C1 segment of cervical spinal cord (tissue), 14 donors: ENCODE measurements around the gene SRRM2.

ENCODE experiments used
- DNase-seq, 14 donors: peaks; one replicate each; lab custom pipeline; 2025; lab: John Stamatoyannopoulos, UW

The SRRM2 gene

DNA sequence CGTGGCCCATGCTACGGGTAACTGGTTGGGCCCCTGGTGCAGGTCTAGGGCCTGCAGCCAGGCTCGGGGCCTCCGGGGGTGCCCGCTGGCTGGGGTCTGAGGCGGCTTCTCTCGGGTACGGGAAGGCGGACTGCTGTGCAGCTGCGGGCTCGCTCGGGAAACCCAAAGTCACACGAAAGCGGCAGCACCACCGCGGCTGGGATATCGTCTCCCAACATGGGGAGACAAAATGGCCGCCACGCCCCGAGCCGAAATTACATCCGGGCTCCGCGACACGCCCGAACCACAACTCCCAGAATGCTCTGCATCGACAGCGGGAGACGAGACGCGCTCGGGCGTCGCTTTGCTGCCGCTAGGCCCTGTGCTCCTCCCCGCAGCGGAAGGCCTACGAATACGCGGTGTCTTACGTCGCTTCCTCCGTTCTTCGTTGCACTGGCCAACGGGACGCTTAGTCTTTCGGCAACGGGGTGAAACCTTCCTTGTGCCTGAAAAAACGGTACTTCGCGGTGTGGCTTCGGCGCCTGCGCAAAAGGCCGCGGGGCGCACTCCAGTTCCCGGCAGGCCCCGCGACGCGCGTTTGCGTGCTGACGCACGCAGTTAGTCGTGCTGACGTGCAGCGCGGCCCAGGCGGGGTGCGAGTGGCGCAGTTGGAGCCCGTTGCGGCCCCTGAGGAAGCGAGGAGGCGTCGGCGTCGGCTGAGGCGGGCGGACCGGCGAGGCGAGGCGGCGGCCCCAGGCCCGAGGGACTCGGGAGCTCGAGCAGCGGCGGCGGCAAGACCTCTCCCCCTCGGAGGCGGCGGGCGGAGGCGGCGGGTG lies at the start of gene SRRM2:
Gene SRRM2 (plus strand): TSS at position 604 of the 815 bp plus-strand sequence. CDS start 3,727 bp downstream, outside the sequence.
- DNase-seq = peak; percentile 90 to 99 (median 98)

DNA sequence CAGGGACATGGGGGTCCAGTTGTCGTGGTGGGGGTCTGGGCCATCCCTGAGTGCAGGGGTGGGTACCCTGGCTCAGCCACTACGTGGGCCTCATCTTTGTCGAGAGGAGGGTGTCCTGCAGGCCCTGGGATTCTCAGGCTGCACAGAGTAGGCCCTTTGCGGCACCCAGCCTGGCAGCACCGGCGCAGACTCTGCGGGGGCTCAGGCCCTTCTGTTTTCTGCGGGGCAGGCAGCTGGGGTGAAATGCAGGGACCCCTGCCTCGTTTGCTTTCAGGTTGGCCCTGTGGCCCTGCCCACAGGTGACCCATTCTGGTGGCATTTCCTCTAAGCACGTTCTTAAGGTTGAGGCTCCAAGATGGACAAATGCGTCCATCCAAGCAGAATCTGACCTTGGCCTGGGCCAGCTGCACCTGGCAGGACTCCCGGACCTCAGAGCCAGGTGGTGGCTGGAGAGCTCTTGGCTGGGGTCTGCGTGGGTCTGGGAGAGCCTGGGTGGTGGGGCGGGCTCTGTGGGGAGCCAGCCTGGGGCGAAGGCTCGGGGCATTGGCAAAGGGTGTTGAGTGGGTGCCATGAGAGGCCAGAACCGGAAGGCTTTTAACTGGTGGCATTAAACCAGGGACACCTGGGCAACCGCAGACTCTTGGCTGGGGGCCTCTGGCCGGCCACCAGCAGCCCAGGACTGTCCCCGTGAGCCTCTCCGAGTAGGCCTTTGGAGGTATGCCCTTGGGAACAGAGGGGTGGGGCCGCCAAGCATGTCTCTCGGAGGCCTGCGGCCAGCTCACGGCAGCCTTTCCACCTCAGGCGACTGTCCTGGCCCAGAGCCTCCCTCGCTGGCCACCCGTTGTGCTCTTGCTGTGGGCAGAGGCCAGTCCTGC lies 49.3 kb upstream of the SRRM2 start:
- DNase-seq = peak in 9 of 14 donors; percentile 11 to 77 (median 55)

DNA sequence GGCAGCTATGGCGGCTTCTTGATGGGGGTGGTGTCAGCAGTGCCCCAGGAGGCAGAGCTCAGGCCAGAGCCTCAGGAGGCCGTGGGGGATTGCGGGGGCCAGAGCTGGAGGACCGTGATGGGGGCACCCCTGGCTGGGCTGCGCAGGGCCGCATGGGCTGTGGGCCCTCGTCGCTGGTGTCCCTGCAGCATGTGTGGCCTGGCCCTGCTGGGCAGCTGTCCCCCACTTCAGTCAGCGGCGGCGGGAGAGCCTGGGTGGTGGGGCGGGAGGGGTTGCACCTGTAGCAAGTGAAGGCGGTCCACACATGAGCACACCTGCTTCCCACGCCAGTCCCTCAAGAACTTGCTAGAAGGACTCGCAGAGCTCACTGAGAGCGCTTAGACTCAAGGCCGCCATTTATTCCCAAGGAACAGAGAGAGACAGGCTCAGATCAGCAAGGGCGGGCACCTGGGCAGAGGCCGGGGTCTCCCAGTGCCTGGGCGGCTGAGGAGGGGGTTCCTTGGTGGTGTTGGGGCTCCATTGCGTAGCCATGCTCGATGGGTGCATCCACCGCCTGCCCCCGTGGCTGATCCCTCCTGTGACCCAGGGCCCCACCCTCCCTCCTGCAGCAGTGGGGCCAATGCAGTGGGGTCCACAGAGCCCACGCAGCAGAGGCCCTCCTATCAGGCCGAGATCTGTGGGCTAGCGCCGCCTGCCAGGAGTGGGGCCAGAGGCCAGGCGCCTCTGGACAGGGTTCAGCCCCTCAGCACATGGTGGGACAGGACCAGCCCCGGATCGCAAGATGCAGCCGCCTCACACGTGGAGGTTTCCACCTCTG lies 48.1 kb upstream of the SRRM2 start:
- DNase-seq = no peak

DNA sequence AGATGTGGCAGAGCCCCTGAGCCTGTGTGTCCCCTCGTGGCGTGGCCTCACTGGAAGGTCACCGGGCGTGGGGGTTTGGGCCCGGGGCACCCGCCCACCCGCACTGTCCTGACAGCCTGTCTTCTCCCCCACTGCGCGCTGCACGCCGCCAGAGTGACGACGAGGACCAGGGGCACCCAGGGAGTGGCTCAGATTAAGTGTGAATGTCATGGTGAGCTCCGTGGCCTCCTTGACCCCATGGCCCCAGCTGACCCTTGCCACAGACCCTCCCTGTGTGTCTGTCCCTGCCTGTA lies 47.5 kb upstream of the SRRM2 start:
- no peak for DNase-seq

DNA sequence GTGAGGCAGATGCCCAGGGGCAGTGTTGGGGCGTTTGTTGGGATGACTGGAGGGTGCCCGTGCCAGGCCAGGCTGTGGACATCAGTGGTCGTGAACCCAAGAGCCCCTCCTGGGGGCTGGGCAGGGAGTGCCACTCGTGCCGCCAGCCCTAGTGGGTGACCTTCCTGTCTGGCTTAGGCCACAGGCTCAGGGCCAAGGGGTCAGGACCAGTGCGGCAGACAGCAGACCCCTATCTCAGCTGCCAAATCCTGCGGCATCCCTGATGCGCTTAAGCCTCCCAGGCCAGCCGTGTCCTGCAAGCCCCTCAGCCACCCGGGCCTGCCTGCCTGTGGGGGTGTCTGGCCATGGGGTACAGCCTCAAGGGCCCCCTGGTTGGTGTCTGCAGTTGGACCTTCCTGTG lies 47.1 kb upstream of the SRRM2 start:
- DNase-seq = no peak

DNA sequence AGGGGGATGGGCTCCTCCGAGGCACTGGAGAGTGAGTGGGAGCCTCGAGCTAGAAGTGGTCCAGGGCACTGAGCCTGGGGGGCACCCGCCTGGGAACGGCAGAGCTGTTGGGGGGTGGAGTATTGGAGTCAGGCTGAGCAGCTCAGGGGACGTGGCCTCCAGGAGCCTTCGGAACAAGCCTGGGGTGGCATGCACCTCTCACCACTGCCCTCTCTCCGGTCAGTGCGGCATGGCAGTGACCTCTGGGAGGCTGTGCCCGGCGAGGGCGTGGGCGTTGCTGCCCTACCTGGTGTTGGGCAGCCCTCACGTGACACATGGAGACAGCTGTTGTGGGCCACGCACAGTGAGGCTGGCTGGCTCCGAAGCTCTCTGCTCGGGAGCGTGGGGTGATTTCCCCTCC lies 46.4 kb upstream of the SRRM2 start:
- DNase-seq = no peak

DNA sequence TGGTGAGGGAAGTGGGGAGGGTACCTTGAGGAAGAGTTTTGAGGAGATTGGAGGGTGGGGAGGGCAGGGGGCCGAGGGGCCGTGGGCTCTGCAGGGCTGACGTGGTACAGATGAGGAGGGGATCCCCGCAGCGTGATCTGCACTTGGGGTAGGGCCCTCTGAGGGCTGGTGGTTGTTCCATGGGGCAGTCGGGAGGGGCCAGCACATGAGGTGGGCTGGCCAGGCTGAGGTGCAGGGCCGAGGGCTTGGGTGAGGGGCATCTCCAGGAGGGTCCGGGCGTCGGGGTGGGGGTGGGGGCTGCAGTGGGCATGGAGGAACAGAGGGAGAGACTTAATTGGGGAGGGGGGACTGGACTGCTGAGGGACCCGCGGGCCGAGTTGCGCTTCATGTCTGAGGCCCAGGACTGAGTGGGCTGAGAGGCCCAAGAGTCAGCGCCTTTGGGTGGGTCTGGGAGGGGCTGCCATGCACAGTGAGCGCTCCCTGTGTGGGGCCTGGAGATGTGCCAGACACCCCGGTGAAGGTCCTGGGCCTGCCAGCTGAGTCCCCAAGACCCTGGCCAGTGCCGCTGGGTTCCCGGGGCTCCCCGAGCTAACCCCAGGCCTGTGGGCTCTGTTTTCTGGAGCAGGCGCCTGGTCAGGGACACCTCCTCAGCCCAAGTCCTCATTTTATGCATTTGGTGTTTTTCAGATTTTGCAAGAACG lies 45.7 kb upstream of the SRRM2 start:
- no peak for DNase-seq

DNA sequence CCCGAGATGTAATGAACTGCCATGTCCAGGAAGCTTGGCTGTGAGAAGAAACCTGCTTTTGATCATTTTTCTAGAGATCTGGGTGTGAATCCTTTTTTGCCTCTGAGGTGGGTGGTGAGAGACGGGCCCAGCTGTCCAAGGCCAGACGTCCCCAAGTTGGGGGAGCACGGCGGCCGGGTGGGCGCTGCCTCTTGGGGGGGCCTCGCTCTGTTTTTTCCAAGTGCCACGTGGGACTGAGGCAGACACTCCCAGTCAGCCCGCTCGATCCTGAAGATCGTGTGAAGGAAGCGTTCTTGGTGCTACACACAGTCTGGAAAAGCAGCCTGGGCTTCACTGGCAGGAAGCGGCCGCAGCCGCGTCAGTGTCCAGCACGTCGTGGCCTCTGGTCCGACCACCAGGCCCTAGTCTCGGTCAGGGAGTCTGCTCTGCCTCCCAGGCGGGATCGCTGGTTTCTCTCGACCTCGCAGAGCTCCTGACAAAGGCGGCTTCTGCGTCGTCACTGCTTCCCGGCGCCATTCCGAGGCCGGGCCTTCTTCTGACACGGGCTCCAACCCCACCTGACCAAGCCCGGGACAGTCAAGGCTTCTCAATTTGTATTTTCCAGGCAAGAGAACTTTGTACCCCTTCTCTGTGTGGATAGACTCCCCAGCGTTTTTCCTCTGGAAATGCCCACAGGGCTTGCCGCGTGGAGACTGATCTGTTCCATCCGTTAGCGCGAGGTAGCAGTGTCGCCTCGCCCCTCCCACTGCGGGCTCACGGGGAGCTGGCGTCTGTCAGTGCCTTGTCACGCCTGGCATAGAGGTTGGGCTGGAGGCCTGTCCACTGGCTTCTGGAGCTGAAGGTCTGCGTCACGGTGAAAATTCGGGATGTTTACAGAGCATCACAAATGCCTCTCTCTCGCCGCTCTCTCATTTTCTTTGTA lies 44.8 kb upstream of the SRRM2 start:
- peak in 1 of 14 donors; percentile 80 for DNase-seq

DNA sequence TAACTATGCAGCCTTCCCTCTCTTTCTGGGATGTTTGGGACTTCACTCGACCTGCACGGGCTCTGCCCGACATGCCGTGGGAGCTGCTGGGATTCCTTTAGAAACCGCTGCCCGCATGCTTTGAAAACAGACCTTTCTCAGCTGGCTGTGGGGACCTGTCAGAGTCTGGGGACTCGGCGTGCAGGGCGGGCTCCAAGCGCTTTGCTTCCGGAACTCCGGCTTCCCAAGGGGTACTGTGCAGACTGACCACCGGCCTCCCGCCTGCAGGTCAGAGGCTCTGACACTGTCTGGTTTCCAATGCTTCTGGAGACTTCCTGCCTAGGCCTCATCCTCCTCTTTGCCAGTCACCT lies 44.2 kb upstream of the SRRM2 start:
- DNase-seq = no peak

DNA sequence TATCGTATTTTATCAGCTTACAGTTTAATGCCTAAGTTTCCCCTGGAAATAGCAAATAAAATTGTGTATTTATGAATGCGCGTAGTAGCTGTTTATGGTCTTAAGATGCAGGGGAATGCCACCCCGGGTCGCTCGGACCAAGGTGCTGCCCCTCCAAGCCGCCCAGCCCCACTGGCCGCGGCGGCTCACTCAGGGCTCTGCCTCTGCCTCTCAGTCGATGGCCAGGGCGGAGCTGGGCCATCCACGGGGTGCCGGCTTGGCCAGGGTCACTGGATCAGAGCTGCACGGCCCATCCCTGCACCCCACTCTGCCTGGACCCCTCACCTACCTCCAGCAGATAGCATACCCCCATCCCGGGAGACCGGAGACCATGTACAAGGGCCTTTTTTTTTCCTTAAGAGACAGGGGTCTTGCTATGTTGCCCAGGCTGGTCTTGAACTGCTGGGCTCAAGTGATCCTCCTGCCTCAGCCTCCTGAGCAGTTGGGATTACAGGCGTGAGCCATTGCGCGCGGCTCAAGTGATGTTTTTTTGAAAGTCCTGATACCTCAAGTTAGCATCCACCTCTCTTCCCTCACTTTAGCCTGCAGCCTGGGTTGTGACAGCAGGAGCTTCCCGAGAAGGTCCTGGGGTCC lies 43.4 kb upstream of the SRRM2 start:
- no peak for DNase-seq

DNA sequence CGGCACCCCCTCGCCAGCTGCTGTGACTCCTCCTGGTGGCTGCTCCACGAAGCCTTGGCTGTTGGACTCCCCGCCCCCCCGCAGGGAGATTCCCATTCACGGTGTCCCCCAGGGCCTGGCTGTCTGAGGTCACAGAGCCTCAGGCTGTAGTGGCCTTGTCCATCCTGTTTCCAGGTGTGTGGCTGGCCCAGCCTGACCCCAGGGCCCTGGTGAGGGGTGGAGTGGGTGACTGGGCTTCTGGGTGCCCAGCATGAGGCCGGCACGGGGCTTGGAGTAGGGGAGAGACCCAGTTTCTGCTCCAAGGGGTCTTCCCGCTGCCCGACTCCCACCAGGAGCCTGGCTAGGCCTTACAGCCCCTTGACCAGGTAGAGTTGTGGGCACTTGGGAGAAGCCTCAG lies 42.9 kb upstream of the SRRM2 start:
- no peak for DNase-seq

DNA sequence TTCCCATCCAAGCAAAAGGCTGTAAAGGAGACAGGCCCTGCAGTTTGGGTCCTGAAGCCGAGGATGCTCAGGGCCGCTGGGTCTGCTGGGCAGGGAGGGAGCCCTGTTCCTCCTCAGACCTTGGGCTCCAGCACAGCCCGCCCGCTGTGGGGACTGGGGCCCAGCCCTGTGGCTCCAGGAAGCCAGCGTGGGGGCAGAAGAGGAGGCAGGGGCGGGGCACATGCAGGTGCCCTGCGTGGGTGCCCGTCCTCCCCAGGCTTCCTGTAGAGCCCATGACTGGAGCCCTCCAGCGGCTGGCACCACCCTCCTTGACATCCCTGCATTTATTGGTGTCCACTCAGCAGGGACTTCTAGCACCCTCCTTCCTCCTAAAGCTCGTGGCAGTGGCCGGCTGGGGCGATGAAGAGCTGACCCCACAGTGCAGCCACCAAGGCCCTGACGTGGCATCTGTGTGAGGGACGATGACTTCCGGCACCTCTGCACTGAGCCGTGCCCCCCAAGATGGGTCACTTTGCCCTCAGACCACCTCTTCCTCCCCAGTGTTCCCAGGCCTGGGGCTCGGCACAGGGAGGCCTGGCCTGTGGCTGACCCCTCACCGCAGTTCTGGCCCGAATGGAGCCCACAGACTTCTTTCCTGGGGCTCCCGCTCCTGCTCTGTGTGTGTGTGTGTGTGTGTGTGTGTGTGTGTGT lies 42.3 kb upstream of the SRRM2 start:
- DNase-seq = no peak

DNA sequence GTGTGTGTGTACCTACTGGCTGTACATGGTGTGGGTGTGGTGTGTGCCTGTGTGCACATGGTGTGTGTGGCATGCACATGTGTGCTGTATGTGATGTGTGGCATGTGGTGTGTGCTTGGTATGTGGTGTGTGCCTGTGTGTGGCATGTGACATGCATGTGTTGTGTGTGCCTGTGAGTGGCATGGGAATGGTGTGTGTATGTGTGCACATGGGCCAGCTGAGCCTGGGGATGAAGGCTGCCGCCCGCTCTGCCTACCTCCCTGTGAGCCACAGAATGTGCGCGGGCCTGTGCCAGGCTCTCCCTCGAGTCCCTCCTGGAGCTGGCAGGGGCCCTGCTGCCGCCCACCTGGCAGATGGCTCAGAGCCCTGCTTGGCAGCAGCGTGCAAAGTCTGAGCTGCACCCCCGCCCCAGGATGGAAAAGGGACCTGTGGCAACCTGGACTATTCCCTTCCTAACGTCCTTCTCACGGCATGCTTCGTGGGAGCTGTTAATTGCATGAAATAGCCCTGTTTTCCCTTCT lies 41.7 kb upstream of the SRRM2 start:
- DNase-seq = peak in 1 of 14 donors; percentile 52

DNA sequence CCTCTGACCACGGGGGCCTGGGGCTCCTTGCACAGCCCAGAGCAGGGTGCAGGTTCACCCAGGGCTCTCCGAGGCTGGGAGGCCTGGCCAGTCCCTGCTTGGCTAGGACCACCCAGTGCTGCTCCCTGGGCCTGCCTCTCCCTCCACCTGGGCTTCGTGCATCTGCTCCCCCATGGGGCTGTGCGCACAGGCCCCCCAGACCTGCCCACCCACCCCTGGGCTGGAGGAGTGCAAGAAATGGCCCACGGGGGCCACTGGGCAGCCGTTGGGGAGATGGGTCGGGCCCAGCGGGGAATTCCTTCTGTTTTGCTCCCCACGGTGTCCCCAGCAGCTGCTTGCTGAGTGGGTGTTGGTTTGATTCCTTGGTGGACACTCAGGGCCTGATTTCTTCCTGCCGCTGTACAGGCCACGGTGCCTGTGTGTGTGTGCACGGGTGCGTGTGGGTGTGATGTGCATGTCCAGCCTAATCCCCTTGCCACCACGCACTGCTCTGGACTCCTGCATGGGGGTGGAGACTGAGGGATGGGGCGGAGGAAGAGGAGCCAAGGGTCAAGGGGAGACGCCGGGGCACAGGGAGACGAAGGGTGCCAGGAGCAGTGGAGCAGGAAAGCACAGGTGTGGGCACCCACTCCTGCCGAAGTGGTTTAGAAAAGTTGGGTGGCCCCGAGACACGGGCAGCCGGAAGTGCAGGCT lies 40.9 kb upstream of the SRRM2 start:
- DNase-seq = no peak

DNA sequence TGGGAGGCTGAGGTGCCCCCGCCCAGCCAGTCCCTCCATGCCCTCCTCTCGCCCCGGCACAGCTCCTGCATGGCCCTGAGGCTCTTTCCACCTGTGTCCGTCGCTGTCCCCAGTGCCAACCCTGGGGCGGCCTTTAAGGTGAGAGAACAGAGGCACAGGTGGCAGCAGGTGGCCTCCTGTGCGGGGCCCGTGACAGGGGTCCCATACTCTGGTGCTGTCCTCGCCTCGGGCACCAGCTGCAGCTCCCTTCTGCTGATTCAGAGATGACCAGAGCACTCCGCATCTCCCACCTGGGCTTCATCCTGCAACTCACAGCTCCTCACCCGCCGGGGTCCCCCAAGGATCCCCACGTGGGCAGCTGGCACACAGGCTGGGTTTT lies 40.4 kb upstream of the SRRM2 start:
- DNase-seq = no peak

DNA sequence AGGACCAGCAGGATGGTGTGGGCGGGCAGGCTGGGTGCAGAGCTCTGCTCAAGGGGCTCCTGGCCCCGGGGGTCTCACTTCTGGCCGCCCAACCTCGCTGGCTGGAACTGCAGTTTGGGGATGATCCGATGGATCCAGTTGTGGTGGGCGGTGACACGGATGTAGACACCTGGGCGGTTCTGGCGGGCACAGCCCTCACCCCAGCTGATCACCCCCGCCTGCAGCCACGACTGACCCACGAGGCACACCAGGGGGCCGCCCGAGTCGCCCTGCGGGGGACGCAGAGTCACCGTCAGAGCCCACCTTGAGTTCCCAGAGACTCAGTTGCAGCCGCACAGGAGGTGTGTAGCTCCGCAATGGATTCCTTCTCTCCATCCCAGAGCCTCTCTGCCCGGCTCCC lies 39.9 kb upstream of the SRRM2 start:
- no peak for DNase-seq

DNA sequence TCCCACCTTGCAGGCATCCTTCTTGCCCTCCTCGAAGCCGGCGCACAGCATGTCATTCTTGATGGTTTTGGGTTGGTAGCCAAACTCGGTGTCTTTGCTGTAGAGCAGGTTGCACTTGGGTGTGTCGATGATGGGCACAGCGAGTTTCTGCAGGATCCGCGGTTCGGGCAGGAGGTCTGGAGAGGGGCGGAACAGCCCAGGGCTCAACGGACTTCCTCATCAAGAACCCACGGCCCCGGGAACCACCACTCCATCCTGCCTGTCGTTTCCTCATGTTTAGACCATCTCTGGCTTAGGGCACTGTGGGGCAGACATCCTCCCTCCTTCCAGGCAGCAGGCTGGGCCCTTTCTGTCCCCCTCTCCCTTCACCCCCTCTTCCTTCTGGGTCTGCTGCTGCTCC lies 38.9 kb upstream of the SRRM2 start:
- DNase-seq = no peak

DNA sequence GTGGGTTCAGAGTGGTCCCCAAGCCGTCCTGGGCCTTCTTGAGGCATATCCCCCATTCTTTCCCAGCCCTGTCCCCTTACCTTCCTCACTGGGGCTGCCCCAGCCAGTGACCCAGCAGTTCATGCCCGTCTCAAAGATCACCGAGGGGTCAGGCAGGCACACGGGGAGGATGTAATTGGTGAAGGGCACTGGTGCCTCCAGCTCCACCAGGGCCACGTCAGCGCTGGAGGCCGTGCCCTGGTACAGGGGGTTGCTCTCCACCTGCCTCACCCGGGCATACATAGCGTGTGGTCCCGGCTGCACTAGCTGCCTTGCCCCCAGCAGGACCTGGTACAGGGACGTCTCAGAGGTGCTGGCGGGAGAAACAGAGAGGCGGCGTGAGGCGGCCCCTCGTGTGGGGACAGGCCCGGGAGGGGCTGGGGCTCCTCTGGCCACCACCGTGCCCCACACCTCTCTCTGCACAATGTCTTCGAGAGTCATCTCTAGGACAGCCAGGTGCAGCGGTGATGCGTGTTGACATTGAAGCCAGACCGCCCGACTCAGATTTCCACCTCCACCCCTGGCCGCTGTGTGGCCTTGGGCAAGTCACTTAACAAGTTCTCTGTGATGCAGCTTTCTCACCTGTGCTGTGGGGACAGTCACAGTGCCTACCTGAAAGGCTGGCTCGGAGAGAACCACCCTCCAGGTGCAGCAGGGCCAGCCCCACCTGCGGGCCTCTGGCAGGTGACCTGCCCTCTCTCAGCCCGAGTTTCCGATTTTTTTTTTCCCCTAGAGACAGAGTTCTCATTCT lies 38.3 kb upstream of the SRRM2 start:
- no peak for DNase-seq
